HepG2 (cell line): ENCODE results near the gene LAMA5. TPM values are rescaled to one million over a fixed set of nuclear protein-coding genes. Genes with fewer than 3 reads are reported as not detected.

ENCODE experiments used
- HDAC6 ChIP-seq: fragments of 200-600 bp; sonication (generic); IDR thresholded peaks from 2 replicates; pipeline ENCODE4 v1.7.0; 2017; ENCODE audit warnings: mild to moderate bottlenecking, antibody characterized with exemption, low read length, low read depth
- MEIS1 ChIP-seq: sonication (generic); formaldehyde crosslinking; IDR thresholded peaks from 2 replicates; pipeline ENCODE4 v1.9.0; 2021; ENCODE audit warnings: mild to moderate bottlenecking, missing genetic modification reagents, moderate library complexity, borderline replicate concordance
- ZNF549 ChIP-seq: sonication (generic); formaldehyde crosslinking; IDR thresholded peaks from 2 replicates; pipeline ENCODE4 v1.5.0; 2020; ENCODE audit warnings: missing genetic modification reagents
- polyA plus RNA-seq, 8 experiments: library from polyadenylated mRNA; depleted of rRNA in 3 of 8; stranded (reverse) in 7 of 8; unstranded in 1 of 8; fragments of >200 nt; fragmentation: Illumina TruSeq in 4 of 8; extraction: Trizol in 4 of 8; gene quantifications; 2 replicates each; pipeline versions ENCODE4 v1.2.1 to v1.2.3, GENCODE V29; 2011 to 2016; ENCODE audit warnings: low read depth in 4 of 8, missing spikeins in 1 of 8, mixed read lengths in 1 of 8; ENCODE audit not compliant: insufficient read depth in 1 of 8
- total RNA-seq, 5 experiments: library from RNA; depleted of rRNA; stranded (reverse); fragments of >200 nt; fragmentation: Illumina TruSeq; extraction: Trizol; gene quantifications; 2 replicates each; pipeline ENCODE4 v1.2.3, GENCODE V29; 2016; ENCODE audit warnings: low read depth in 1 of 5
- TF ChIP-seq, protein P1 (sequence below), 2 experiments: sonication (generic) in 1 of 2; formaldehyde crosslinking in 1 of 2; IDR thresholded peaks; 2 replicates each; pipeline versions ENCODE4 v1.6.1 to v1.9.0; 2014 to 2022; ENCODE audit warnings: antibody characterized with exemption in 1 of 2, borderline replicate concordance in 1 of 2, inconsistent platforms in 1 of 2, low read depth in 1 of 2, missing genetic modification reagents in 1 of 2
- TF ChIP-seq, protein P2 (sequence below): IDR thresholded peaks from 2 replicates; pipeline ENCODE4 v1.6.1; 2016; ENCODE audit warnings: missing genetic modification reagents, missing compliant biosample characterization
- TF ChIP-seq, protein P3 (sequence below): IDR thresholded peaks from 2 replicates; pipeline ENCODE4 v1.6.1; 2016; ENCODE audit warnings: control low read depth
- TF ChIP-seq, protein P4 (sequence below): sonication (generic); formaldehyde crosslinking; IDR thresholded peaks from 2 replicates; pipeline ENCODE4 v1.4.0; 2020; ENCODE audit warnings: missing genetic modification reagents
- TF ChIP-seq, protein P5 (sequence below): sonication (generic); formaldehyde crosslinking; IDR thresholded peaks from 2 replicates; pipeline ENCODE4 v1.4.0; 2020; ENCODE audit warnings: mild to moderate bottlenecking, missing genetic modification reagents
- TF ChIP-seq, protein P6 (sequence below): sonication (generic); formaldehyde crosslinking; IDR thresholded peaks from 2 replicates; pipeline ENCODE4 v1.4.0; 2020; ENCODE audit warnings: mild to moderate bottlenecking, low read depth, missing genetic modification reagents

Gene LAMA5
- total and polyA plus RNA-seq, 2 of the 13 experiments (the other 11 are each of a cell fraction or from before 2014, with no cell fraction given), result 21.0 to 44.7 TPM

DNA sequence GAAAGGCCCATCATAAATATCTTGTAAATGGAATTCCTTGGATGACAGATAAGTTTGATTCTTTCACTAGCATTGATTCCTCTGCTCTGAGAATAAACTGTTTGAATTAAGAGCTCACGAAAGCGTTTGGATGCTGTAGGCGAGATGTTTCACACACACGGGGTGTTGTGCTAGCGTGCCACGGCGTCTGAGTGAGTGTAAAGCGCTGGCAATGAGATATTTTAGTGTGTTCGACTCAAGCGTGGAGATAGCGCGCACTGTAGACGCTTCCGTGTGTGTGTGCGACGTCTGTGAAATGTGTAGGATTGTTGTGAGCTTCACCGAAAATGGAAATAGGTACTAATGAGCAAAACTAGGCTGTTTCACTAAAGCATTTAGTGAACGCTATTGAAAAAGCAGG lies 93.7 kb downstream of the LAMA5 start (continued):
- TF ChIP-seq, protein P1, sequence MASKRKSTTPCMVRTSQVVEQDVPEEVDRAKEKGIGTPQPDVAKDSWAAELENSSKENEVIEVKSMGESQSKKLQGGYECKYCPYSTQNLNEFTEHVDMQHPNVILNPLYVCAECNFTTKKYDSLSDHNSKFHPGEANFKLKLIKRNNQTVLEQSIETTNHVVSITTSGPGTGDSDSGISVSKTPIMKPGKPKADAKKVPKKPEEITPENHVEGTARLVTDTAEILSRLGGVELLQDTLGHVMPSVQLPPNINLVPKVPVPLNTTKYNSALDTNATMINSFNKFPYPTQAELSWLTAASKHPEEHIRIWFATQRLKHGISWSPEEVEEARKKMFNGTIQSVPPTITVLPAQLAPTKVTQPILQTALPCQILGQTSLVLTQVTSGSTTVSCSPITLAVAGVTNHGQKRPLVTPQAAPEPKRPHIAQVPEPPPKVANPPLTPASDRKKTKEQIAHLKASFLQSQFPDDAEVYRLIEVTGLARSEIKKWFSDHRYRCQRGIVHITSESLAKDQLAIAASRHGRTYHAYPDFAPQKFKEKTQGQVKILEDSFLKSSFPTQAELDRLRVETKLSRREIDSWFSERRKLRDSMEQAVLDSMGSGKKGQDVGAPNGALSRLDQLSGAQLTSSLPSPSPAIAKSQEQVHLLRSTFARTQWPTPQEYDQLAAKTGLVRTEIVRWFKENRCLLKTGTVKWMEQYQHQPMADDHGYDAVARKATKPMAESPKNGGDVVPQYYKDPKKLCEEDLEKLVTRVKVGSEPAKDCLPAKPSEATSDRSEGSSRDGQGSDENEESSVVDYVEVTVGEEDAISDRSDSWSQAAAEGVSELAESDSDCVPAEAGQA (IDR thresholded peaks at IDR 0.05; ENCODE audit: low read depth), result no peak
- TF ChIP-seq, protein P1 (CRISPR knock-in tag; IDR thresholded peaks at IDR 0.05; ENCODE audit: borderline replicate concordance), result no peak
- TF ChIP-seq HDAC6, result no peak
- TF ChIP-seq, protein P2, sequence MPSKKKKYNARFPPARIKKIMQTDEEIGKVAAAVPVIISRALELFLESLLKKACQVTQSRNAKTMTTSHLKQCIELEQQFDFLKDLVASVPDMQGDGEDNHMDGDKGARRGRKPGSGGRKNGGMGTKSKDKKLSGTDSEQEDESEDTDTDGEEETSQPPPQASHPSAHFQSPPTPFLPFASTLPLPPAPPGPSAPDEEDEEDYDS (CRISPR knock-in tag), result no peak
- TF ChIP-seq, protein P3, sequence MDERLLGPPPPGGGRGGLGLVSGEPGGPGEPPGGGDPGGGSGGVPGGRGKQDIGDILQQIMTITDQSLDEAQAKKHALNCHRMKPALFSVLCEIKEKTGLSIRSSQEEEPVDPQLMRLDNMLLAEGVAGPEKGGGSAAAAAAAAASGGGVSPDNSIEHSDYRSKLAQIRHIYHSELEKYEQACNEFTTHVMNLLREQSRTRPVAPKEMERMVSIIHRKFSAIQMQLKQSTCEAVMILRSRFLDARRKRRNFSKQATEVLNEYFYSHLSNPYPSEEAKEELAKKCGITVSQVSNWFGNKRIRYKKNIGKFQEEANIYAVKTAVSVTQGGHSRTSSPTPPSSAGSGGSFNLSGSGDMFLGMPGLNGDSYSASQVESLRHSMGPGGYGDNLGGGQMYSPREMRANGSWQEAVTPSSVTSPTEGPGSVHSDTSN, result no peak
- TF ChIP-seq, protein P4, sequence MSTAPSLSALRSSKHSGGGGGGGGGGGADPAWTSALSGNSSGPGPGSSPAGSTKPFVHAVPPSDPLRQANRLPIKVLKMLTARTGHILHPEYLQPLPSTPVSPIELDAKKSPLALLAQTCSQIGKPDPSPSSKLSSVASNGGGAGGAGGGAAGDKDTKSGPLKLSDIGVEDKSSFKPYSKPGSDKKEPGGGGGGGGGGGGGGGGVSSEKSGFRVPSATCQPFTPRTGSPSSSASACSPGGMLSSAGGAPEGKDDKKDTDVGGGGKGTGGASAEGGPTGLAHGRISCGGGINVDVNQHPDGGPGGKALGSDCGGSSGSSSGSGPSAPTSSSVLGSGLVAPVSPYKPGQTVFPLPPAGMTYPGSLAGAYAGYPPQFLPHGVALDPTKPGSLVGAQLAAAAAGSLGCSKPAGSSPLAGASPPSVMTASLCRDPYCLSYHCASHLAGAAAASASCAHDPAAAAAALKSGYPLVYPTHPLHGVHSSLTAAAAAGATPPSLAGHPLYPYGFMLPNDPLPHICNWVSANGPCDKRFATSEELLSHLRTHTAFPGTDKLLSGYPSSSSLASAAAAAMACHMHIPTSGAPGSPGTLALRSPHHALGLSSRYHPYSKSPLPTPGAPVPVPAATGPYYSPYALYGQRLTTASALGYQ, result no peak
- TF ChIP-seq, protein P5, sequence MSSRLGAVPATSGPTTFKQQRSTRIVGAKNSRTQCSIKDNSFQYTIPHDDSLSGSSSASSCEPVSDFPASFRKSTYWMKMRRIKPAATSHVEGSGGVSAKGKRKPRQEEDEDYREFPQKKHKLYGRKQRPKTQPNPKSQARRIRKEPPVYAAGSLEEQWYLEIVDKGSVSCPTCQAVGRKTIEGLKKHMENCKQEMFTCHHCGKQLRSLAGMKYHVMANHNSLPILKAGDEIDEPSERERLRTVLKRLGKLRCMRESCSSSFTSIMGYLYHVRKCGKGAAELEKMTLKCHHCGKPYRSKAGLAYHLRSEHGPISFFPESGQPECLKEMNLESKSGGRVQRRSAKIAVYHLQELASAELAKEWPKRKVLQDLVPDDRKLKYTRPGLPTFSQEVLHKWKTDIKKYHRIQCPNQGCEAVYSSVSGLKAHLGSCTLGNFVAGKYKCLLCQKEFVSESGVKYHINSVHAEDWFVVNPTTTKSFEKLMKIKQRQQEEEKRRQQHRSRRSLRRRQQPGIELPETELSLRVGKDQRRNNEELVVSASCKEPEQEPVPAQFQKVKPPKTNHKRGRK, result no peak
- TF ChIP-seq ZNF549, result no peak
- no peak for TF ChIP-seq MEIS1 (CRISPR knock-in tag)
- TF ChIP-seq, protein P6, sequence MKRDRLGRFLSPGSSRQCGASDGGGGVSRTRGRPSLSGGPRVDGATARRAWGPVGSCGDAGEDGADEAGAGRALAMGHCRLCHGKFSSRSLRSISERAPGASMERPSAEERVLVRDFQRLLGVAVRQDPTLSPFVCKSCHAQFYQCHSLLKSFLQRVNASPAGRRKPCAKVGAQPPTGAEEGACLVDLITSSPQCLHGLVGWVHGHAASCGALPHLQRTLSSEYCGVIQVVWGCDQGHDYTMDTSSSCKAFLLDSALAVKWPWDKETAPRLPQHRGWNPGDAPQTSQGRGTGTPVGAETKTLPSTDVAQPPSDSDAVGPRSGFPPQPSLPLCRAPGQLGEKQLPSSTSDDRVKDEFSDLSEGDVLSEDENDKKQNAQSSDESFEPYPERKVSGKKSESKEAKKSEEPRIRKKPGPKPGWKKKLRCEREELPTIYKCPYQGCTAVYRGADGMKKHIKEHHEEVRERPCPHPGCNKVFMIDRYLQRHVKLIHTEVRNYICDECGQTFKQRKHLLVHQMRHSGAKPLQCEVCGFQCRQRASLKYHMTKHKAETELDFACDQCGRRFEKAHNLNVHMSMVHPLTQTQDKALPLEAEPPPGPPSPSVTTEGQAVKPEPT (CRISPR knock-in tag), result no peak
